Type B pancreatic cell (in vitro differentiated cells): ENCODE data around the gene PCDHGA3. TPM values are rescaled to one million over a fixed set of nuclear protein-coding genes. Genes with fewer than 3 reads are reported as not detected.

Source experiments
- DNase-seq: peaks from one replicate; pipeline ENCODE4 v3.0.0; 2021; ENCODE audit warnings: mixed read lengths; ENCODE audit not compliant: unreplicated experiment; ENCODE audit errors: extremely low spot score
- H3K27ac Mint-ChIP-seq: 2 replicates; pipeline ENCODE4 v1.8.0; 2021; ENCODE audit warnings: mild to moderate bottlenecking, mixed read lengths
- H3K27me3 Mint-ChIP-seq: 2 replicates; pipeline ENCODE4 v1.8.0; 2021; ENCODE audit warnings: mixed read lengths
- H3K36me3 Mint-ChIP-seq: 2 replicates; pipeline ENCODE4 v1.8.0; 2021; ENCODE audit warnings: mixed read lengths
- H3K4me1 Mint-ChIP-seq: one replicate; pipeline ENCODE4 v1.8.0; 2021; ENCODE audit warnings: mixed read lengths; ENCODE audit not compliant: unreplicated experiment
- H3K4me3 Mint-ChIP-seq: 2 replicates; pipeline ENCODE4 v1.8.0; 2021; ENCODE audit warnings: mild to moderate bottlenecking, mixed read lengths
- H3K9me3 Mint-ChIP-seq: 2 replicates; pipeline ENCODE4 v1.8.0; 2021; ENCODE audit warnings: mixed read lengths
- CTCF ChIP-seq: fragments of 200-600 bp; sonication (generic); conservative IDR thresholded peaks from 2 replicates; pipeline ENCODE4 v1.5.0; 2021; ENCODE audit warnings: antibody characterized with exemption, mild to moderate bottlenecking
- total RNA-seq: library from RNA; stranded (reverse); gene quantifications from 2 replicates; pipeline ENCODE4 v1.2.1, GENCODE V29; 2021; ENCODE audit warnings: low replicate concordance

PCDHGA3 gene
- total RNA-seq, 1 donor from 2014 or later = 0.27 TPM

GRCh38 chr5:141319202-141319601 lies 24.4 kb upstream of the PCDHGA3 start:
- H3K27me3 Mint-ChIP-seq = peaks cover 5% of the 10 kb centered on the region
- H3K27ac Mint-ChIP-seq = peak overlapping the region; percentile 100
- H3K4me3 Mint-ChIP-seq = peak overlapping the region; percentile 99
- H3K36me3 Mint-ChIP-seq = peaks cover 53% of the 10 kb centered on the region
- peaks cover 43% of the 10 kb centered on the region for H3K9me3 Mint-ChIP-seq
- peaks cover 12% of the 10 kb centered on the region for H3K4me1 Mint-ChIP-seq
- no peak for TF ChIP-seq CTCF
- DNase-seq = no peak

- H3K36me3 Mint-ChIP-seq = peaks cover 48% of the 10 kb centered on the region
- peak overlapping the region; percentile 100 for H3K27ac Mint-ChIP-seq
- H3K9me3 Mint-ChIP-seq = peaks cover 40% of the 10 kb centered on the region
- H3K27me3 Mint-ChIP-seq = peaks cover 5% of the 10 kb centered on the region
- peak overlapping the region; percentile 99 for H3K4me3 Mint-ChIP-seq
- DNase-seq = no peak
- TF ChIP-seq CTCF = no peak
- H3K4me1 Mint-ChIP-seq = peaks cover 12% of the 10 kb centered on the region
These were observed 23.9 kb upstream of the PCDHGA3 start for GRCh38 chr5:141319699-141320098.

GRCh38 chr5:141320225-141321169 lies 23.1 kb upstream of the PCDHGA3 start, which contains the start of gene TAF7:
Gene TAF7, minus strand, starts transcription at chr5:141320784. Its CDS starts 740 bp downstream, at chr5:141320044.
- Mint-ChIP-seq H3K27me3 (peaks cover 5% of the 10 kb centered on the region), H3K36me3 (peaks cover 40% of the 10 kb centered on the region), H3K27ac (peak within 1 kb of the TSS; percentile 100), H3K9me3 (peaks cover 32% of the 10 kb centered on the region), H3K4me1 (peaks cover 12% of the 10 kb centered on the region), H3K4me3 (peak within 1 kb of the TSS; percentile 99)
- peak; percentile 93 for TF ChIP-seq CTCF
- peak; percentile 93 for DNase-seq

- H3K4me3 Mint-ChIP-seq = peak overlapping the region; percentile 60
These were observed 21.4 kb upstream of the PCDHGA3 start for GRCh38 chr5:141322261-141322660.

More at GRCh38 chr5:141322261-141322660, 21.4 kb upstream of the PCDHGA3 start:
- no peak for TF ChIP-seq CTCF
- peak overlapping the region; percentile 18 for H3K27ac Mint-ChIP-seq
- peaks cover 37% of the 10 kb centered on the region for H3K36me3 Mint-ChIP-seq
- H3K4me1 Mint-ChIP-seq = peaks cover 12% of the 10 kb centered on the region
- no peak for DNase-seq
- peaks cover 35% of the 10 kb centered on the region for H3K9me3 Mint-ChIP-seq
- peaks cover 5% of the 10 kb centered on the region for H3K27me3 Mint-ChIP-seq
